HG02759 (cell line): ENCODE data around the gene SLCO2B1.
"Not testable (repeated sequence)": the region's sequence is repeated elsewhere in the genome, so short reads cannot be mapped to it uniquely, and the experiment has no call there.

ENCODE experiments used
- ATAC-seq: cut with Tn5 transposase; IDR thresholded peaks from one replicate; pipeline ENCODE4 v1.9.1; 2021; ENCODE audit warnings: mild to moderate bottlenecking, moderate library complexity; ENCODE audit not compliant: unreplicated experiment

SLCO2B1 gene, protein sequence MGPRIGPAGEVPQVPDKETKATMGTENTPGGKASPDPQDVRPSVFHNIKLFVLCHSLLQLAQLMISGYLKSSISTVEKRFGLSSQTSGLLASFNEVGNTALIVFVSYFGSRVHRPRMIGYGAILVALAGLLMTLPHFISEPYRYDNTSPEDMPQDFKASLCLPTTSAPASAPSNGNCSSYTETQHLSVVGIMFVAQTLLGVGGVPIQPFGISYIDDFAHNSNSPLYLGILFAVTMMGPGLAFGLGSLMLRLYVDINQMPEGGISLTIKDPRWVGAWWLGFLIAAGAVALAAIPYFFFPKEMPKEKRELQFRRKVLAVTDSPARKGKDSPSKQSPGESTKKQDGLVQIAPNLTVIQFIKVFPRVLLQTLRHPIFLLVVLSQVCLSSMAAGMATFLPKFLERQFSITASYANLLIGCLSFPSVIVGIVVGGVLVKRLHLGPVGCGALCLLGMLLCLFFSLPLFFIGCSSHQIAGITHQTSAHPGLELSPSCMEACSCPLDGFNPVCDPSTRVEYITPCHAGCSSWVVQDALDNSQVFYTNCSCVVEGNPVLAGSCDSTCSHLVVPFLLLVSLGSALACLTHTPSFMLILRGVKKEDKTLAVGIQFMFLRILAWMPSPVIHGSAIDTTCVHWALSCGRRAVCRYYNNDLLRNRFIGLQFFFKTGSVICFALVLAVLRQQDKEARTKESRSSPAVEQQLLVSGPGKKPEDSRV

DNA sequence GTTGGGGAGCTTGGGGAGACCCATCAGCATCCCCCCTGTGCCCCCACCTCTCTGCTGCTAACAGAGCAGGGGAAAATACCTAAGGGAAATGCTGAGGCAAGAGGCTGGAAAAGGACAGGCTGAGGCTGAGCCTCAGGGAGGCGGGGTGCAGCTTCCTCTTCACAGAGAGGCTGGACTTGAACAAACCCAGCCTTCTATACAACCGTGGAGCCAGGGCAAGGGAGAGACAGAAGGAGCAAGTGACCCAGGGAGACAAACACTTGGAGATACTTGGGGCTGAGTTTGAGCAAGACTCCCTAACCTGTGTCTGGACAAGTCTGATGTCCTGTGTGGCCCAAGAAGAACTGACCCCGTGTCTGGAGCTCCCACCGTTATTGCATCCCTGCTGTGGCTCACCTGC, at the start of gene SLCO2B1:
SLCO2B1 (plus strand) TSS at position 229 of the 400 bp plus-strand sequence. CDS start 275 bp downstream, outside the sequence.
- no peak for ATAC-seq

DNA sequence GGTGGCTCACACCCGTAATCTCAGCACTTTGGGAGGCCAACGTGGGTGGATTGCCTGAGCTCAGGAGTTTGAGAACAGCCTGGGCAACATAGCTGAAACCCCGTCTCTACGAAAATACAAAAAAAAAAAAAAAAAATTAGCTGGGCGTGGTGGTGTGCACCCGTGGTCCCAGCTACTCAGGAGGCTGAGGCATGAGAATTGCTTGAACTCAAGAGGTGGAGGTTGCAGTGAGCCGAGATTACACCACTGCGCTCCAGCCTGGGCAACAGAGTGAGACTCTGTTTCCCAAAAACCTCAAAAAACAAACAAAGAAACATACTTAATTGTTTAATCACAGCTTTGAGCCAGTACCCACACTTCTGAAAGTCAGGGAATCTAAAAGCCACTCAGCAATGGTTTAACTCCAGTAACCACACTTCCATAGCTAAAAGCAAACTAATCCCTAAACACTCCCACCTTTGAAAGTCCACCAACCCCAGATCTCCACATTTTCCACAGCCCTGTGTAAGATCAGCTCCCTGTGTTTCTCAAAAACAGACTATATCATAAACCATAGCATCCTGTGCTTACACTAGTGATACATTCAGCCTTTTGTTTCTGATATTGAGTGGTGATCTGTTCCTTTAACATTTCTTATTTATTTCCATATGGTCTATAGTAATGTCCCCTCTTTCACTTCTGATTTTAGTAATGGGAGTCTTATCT, 49.3 kb upstream of the SLCO2B1 start:
- ATAC-seq: no peak

DNA sequence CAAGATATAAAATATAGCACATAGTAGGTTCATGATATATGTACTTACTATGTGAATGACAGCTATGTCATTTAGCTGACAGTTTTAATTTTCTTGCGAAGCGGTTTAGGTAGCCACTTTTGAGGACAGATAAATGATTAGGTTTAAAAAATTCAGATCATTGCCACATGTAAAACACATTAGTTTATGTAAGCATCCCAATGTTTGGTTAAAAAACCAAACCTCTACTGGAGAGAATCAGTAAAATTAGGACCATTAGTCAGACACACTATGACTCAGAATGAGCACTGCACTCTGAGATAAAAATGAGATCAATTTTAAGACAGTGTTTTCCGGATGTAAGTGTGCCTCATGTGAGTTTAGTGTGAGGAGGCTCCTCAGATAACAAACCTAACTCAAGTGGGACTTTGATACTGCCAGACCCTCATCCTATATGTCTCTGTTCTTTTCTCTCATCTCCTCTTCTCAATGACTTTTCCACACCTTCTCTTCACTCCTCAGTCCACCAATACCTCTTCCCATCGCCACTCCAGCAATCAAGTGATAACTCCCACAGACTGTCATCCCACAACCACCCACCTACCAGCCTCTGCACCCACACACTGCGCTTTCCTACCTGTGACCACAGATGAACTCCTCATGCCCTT, 47.4 kb upstream of the SLCO2B1 start:
- ATAC-seq: no peak

DNA sequence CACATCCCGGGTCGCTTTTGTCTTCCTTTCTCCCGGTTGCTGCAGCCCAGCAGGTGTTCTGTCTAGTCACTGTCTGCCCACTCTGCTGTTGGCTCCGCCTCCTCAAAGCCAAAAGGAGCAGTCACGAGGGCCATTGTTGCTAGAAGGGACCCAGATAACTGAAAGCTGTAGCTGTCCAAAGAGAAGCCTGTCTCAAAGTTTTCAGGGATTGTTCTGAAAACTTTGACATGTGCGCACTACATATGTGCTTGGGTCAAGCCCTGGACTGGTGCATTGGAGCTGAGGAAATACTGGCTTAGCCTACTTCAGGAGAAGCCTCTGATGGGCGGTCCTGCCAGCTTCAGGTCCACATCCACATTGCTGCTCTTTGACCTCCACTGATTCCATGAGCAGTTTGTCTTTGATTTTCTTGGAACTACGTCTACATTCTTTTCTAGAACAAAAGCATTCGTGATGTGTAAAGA, 45.4 kb upstream of the SLCO2B1 start:
- no peak for ATAC-seq

DNA sequence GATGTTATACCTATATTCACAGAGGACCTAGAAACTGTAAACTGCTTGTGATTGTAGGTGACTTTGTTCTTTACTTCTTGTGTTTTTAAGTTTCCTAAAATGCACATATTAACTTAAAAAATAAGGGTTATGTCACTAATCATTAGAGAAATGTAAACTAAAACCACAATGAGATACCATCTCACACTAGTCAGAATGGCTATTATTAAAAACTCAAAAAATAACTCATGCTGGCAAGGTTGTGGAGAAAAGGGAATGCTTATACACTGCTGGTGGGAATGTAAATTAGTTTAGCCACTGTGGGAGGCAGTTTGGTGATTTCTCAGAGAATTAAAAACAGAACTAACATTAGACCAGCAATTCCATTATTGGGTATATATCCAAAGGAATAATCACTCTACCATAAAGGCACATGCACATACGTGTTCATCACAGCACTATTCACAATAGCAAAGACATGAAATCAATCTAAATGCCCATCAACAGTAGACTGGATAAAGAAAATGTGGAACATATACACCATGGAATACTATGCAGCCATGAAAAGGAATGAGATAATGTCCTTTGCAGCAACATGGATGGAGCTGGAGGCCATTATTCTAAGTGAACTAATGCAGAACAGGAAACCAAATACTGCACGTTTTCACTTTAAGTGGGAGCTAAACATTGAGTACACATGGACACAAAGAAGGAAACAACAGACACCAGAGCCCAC, 44.8 kb upstream of the SLCO2B1 start:
- ATAC-seq: not testable (repeated sequence)

DNA sequence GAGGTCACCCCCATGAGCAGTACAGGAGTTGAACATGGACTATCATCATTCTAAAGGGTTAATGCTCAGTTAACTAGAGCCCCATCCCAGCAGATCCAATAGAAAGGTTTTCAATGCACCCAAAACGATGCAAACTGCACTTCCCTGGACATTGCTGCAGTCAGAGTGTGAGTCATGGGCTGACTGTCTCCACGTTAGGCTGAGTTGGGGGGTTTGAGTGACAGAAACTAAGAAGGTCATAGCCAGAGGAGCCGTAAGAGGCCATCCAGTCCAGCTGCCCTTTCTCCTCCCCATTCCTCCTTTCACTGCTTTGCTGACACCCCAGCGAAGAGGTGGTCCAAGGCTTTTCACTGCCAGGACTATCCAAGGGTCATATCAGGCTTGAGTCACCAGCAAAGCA, 43.7 kb upstream of the SLCO2B1 start:
- no peak for ATAC-seq

DNA sequence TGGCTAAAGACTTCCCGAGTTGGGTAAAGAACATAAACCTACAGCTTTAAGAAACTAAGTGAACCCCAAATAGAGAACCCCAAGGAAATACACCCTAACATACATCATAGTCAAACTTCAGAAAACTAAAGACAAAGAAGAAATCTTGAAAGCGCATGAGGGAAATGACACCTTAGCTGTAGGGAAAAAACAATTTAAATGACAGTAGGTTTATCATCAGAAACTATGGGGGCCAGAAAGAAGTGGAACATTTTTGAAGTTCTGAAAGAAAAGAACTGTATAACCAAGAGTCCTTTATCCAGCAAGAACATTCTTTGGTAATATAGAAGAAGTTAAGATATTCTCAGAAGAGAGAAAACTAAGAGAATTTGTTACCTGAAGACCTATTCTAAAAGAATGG, 38.7 kb upstream of the SLCO2B1 start:
- no peak for ATAC-seq

DNA sequence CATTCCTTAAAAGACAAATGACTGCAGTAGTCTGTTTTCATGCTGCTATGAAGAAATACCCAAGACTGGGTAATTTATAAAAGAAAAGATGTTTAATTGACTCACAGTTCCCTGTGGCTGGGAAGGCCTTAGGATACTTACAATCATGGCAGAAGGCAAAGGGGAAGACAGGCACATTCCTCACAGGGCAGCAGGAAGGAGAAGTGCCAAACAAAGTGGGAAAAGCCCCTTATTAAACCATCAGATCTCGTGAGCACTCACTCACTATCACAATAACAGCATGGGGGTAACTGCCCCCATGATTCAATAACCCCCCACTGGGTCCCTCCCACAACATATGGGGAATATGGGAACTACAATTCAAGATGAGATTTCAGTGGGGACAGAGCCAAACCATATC, 37.9 kb upstream of the SLCO2B1 start:
- ATAC-seq: no peak

DNA sequence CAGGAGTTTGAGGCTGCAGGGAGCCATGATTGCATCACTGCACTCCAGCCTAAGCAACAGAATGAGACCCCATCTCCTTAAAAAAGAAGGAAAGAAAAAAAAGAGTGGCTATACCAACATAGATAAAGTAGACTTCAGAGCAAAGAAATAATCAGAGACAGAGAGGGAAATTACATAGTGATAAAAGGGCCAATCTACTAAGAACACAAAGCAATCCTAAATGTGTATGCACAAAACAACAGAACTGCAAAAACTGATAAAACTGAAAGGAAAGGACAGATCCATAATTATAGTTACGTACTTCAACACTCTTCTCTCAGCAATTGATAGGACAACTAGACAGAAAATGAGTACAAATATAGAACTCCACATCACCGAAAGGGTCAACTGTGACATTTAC, 36.4 kb upstream of the SLCO2B1 start:
- ATAC-seq: no peak

DNA sequence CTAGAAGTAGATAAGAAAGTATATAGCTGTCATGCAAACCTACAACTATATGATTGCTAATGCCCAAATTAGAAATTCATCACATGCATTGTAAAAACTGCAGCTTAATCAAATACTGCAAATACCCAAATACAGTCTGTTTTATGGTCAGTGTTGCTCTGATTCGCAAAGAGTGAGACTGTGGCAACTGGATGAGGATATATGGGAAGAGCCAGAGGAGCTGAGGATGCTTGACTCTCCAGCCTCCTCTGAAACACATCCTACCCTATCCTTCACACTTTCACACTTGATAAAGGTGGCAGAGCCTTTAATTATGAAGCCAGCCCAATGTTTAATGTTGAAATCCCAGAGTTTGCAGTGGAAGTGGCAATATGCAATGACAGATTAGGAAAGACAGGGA, 32.3 kb upstream of the SLCO2B1 start:
- no peak for ATAC-seq

DNA sequence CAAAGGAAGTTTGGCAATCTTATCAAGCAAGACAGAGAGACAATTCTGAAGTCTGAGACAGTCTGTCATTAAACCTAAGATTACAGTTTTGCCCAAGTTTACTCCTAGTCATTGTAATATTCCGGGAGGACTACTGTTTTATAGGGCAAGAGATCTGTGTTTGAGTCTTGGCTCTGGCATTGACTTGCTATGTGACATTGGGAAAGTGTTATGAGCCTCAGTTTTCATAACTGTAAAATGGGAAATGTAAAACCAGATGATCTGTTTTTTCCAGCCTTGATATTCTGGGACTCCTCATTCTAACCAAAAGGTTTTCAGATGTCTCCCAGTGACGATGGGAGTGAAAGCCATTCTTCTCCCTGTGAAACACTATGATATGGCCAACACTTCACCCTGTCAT, 24.3 kb upstream of the SLCO2B1 start:
- ATAC-seq: no peak

DNA sequence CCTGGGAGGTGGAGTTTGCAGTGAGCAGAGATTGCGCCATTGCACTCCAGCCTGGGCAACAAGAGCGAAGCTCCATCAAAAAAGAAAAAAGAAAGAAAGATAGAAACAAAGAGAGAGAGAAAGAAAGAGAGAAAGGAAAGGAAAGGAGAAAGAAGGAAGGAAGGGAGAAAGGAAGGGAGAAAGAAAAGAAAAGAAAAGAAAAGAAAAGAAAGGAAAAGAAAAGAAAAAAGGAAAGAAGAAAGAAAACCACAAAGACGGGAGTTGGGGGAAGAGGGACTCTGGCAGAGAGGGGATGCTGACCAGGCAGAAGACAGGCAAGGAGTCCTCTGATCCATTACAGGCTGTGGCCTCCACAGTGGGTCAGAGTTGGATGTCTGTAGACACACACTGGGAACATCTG, 18.8 kb upstream of the SLCO2B1 start:
- ATAC-seq: no peak

DNA sequence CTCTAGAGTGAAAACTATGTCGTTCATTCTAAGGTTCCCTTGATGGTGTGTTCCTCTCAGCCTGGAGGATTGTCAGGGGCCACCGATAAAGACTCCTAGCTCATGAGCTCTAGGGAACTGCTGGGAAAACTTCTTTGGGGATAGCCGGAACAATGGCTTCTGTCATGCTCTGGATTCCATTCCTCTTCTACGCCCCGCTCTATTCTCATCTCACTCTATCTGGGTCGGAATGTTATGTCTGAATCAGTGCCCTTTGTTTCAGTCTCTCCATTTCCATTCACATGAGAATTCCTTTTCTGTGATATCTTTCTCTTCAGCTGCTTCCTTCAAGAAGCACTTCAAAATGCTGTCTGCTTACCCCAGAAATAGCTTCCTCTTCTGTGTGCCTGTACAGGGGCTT, 16.9 kb upstream of the SLCO2B1 start:
- ATAC-seq: no peak

DNA sequence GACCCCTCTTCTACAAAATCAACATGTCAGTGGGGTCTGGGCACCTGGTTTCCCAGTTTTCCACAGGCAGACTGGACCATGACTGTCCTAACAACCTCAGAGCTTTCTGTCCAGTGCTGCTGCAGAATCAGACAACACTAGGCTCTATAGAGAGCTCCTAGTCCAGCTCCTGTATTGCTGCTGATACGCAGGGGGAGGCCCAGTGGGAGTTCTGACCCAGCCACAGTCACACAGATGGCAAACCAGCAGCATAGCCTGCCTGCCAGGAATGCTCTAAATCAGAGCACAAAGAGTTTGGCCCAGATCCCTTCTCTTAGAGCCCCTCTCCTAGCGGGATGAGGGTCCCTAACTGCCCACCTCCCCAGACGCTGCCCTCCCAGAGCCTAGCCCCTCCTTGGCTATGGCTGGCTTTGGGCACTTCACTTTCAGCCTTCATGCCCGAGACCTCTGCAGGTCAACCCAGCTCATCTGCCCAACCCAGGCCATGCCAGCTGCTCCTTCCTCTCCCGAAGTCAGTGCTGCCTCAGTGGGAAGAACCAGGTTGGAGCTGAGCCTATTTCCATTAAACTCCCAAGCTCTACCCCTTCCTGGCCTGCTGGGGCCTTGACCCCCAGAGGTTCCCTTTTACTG, 15.8 kb upstream of the SLCO2B1 start:
- ATAC-seq: no peak

DNA sequence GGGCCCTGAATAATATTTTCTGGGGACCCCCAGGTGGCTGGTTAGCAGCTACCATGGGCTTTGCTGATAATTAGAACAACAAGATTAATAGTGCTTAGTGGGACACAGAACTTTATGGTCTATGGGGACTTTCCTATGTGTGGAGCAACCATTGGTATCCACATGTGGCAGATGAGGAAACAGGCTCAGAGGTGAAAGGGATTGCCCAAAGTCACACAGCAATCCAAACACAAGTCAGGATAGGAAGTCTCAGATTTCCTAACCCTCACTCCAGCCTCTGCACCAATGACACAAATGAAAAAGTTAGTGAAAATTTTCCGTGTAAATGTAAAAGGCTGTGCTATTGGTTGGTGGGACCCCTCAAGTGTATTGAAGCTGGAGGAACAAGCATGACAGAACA, 15.3 kb upstream of the SLCO2B1 start:
- ATAC-seq: no peak

DNA sequence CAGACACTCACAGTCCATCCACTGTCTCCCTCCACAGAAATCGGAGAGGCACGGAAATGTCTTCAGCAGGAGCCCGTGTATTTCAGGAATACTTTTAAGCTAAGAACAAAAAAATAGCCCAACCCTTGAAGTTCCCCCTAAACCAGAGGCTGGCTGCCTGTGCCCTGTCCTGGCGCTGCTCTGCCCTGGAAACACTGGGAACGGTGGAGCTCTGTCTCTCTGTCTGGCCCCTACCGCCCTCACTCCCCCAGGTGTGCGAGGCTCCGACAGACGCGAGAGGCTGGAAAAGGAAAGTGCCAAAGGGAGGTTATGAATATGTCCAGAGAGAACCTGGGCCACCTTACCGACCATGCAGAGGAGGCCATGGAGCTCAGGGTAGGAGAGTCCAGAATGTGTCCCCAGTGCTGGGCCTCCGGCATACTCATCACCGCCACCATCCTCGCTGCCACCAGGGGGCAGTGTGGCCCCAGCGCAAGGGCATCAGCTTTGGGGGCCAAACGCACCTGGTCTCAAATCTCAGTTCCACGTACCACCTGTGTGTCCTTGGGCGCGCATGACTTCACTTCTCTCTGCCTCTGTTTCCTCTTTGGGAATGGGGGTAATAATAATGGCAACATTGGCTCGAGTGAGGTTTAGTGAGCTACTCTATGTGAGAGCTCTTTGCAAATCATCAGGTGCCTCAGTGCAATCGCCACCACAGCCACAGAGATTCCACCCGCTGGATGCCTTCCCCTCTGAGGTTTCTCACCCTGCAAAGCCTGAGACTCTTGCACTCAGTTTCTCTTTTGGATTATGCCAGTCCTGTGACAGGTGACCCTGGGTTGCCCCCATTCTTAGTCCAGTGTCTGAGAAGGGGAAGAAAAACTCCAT, 10.4 kb upstream of the SLCO2B1 start:
- ATAC-seq: peak; percentile 55

DNA sequence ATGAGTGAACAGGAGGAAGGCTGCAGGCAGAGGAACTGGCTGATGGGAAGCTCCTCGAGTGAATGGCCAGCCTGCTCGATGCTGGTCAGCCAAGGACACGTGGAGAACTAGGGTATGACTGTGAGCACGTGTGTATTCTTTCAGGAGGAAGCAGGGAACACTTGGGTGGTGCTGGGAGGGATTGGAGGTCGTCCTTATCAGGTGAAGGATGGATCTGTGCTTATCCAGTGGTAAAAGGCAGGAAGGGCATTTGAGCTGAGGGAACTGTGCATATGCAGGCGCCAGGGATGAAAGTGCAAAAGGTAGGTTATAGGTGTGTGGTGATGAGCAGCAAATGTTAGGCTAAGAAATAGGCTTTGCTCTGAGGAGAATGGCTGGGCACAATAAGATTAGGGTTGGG, 9.7 kb upstream of the SLCO2B1 start:
- no peak for ATAC-seq

DNA sequence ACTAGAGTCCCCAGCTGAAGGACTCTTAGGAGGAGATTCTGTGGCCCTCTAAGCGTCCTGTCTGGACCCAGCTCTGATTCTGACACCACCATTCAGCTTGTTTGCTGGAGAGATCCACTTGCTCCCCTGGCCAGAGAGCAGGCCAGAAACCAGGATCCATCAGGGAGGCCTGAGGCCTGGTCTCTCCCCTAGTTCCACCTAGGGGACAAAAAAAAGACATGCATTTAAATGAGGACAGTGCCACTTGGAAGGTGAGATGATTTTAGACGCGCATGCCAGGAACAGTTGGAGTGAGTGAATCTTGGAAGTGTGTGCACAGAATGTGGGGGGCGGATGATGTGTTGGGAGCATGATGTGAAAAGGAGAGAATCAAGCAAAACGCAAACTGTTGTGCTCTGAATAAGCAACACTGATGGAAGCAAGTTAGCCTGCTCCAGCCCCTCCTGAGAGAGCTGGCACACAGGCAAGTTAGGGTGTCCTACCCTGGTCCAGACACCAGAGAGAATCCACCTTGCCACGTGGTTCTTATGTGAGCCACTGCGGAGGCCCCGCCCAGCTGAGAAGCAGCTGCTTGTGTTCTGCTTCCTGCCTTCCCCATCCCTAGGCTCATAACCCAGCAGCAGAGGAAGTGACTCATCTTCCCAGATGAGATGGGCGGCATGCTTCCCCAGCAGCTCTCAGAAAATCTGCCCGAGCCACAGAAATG, 8.0 kb upstream of the SLCO2B1 start:
- ATAC-seq: peak; percentile 66

DNA sequence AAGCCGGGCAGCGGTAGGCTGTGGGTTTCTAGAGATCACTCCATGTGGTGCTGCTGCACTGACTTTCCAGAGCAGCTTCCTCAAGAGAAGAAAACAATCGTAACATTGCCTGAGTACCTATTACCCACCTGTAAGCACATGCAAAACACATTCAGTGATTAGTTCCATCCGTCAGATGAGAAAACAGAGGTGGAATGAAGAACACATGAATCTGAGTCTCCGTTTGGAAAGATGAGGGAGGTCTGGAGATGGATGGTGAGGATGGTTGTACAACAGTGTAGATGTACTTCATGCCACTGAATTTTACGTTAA, 7.5 kb upstream of the SLCO2B1 start:
- no peak for ATAC-seq
